HG03575 (cell line): ENCODE results near the gene BCAR3.

ENCODE experiments used
- ATAC-seq: cut with Tn5 transposase; IDR thresholded peaks from one replicate; pipeline ENCODE4 v1.9.1; 2021; ENCODE audit not compliant: unreplicated experiment, insufficient number of reproducible peaks, low FRiP score; ENCODE audit errors: extremely low read depth

BCAR3 gene

GRCh38 chr1:93608187-93609109, 73.2 kb downstream of the BCAR3 start:
- no peak for ATAC-seq

- peak; percentile 84 for ATAC-seq
Measured at GRCh38 chr1:93607814-93608186, 73.8 kb downstream of the BCAR3 start.

GRCh38 chr1:93605812-93606512, 75.7 kb downstream of the BCAR3 start:
- no peak for ATAC-seq

- no peak for ATAC-seq
Measured at GRCh38 chr1:93605026-93605568, 76.5 kb downstream of the BCAR3 start.

- no peak for ATAC-seq
Measured at GRCh38 chr1:93604411-93604810, 77.2 kb downstream of the BCAR3 start.

GRCh38 chr1:93603601-93604000, 78.0 kb downstream of the BCAR3 start:
- ATAC-seq = no peak

GRCh38 chr1:93603106-93603505, 78.5 kb downstream of the BCAR3 start:
- ATAC-seq = no peak

GRCh38 chr1:93602101-93602500, 79.5 kb downstream of the BCAR3 start:
- no peak for ATAC-seq

GRCh38 chr1:93601686-93602085, 80.0 kb downstream of the BCAR3 start:
- ATAC-seq = no peak

- no peak for ATAC-seq
Measured at GRCh38 chr1:93600663-93601062, 81.0 kb downstream of the BCAR3 start.

GRCh38 chr1:93599479-93599878, 82.2 kb downstream of the BCAR3 start:
- ATAC-seq = no peak

GRCh38 chr1:93598861-93599439, 82.7 kb downstream of the BCAR3 start:
- no peak for ATAC-seq

- no peak for ATAC-seq
Measured at GRCh38 chr1:93598396-93598795, 83.2 kb downstream of the BCAR3 start.

- ATAC-seq = no peak
Measured at GRCh38 chr1:93597709-93598108, 83.9 kb downstream of the BCAR3 start.

- ATAC-seq = no peak
Measured at GRCh38 chr1:93596329-93597089, 85.1 kb downstream of the BCAR3 start.

- no peak for ATAC-seq
Measured at GRCh38 chr1:93595743-93596142, 85.9 kb downstream of the BCAR3 start.

- no peak for ATAC-seq
Measured at GRCh38 chr1:93595266-93595665, 86.4 kb downstream of the BCAR3 start.

GRCh38 chr1:93594603-93594880, 87.1 kb downstream of the BCAR3 start:
- no peak for ATAC-seq

GRCh38 chr1:93593854-93594602, 87.6 kb downstream of the BCAR3 start:
- no peak for ATAC-seq
